Measurements from ENCODE around the gene CLCA1. TPM values are rescaled to one million over a fixed set of nuclear protein-coding genes. Genes with fewer than 3 reads are reported as not detected.

Gene CLCA1
- total and polyA plus RNA-seq, 7 donors: 0.83 to 262 (median 192) TPM; not detected in 3

DNA sequence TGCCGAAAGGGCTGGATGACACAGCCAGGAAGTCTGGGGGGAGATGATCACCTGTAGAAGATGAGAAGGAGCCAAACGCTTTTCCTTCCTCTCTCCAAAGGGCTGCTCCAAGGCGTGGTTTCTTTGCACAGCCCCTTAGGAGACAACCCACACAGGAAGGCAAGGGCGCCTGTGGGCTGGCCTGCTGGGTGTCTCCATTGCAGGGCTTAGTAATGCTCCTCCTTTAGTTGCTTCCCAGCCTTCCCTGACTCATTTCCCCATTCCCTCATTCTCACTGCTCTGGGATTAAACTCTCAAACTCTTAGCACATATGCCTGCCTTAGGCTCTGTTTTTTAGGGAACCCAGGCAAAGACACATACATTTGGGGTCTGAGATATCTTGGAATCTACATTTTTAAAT lies 1.7 kb upstream of the CLCA1 start:
- no peaks in the 10 kb centered on the region for H3K27me3 ChIP-seq
- TF ChIP-seq POLR2A (IDR thresholded peaks at IDR 0.05) (no peak), EP300 (IDR thresholded peaks at IDR 0.05) (no peak), POLR2AphosphoS5 (IDR thresholded peaks at IDR 0.05) (no peak)
- TF ChIP-seq, protein P1, sequence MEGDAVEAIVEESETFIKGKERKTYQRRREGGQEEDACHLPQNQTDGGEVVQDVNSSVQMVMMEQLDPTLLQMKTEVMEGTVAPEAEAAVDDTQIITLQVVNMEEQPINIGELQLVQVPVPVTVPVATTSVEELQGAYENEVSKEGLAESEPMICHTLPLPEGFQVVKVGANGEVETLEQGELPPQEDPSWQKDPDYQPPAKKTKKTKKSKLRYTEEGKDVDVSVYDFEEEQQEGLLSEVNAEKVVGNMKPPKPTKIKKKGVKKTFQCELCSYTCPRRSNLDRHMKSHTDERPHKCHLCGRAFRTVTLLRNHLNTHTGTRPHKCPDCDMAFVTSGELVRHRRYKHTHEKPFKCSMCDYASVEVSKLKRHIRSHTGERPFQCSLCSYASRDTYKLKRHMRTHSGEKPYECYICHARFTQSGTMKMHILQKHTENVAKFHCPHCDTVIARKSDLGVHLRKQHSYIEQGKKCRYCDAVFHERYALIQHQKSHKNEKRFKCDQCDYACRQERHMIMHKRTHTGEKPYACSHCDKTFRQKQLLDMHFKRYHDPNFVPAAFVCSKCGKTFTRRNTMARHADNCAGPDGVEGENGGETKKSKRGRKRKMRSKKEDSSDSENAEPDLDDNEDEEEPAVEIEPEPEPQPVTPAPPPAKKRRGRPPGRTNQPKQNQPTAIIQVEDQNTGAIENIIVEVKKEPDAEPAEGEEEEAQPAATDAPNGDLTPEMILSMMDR (IDR thresholded peaks at IDR 0.05): no peak
- intact Hi-C loops (cut with DNase I): no loop called here
- H3K9me3 ChIP-seq: no peaks in the 10 kb centered on the region
- no peaks in the 10 kb centered on the region for H3K4me1 ChIP-seq
- DNase-seq: no peak
- H3K4me3 ChIP-seq: no peak overlapping the region
- H3K36me3 ChIP-seq: no peaks in the 10 kb centered on the region
- no peak overlapping the region for H3K27ac ChIP-seq
- 61 to 68% methylated on average over 4 of the region's 4 CpGs for WGBS, 2 donors

DNA sequence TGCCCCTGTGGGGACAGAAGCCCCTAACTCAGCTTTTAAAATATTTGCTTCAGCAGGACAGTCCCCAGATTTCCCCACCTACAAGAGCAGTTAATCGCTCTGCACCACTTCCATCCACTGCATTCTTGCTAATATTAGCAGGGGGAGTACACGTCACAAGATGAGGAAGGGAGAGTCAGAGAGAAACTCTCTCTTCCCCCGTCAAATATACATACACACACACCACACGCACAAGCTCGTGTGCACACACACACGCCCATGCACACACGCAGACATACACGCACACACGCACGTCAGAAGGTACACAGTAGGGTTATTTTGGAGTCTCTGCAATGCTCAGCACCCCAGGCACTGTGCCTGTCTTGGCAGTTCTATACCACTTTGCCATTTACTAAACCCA lies 2.1 kb downstream of the CLCA1 start:
- intact Hi-C loops (cut with DNase I): loop anchor here (10.0 kb wide), 1 partner anchor 234 kb away; the partner anchor contains the start of gene SH3GLB1
- no peak overlapping the region for H3K27ac ChIP-seq

DNA sequence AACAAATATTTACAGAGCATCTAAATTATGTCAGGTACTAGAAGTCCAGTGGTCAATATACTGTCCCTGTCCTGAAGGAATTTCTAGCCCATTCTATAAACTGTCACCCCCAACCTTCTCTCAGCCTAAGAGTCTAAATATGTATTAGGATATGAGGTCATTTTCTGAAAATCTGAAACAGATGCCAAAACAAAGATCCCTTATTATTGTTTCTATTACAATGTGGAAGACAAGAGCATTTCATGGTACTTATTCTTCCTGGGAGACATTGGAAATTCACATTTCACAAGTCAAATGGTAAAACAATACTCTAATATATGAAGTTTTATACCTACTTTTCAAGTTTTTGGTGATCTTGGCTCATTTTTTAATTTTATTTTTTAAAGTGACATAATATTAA lies 2.6 kb downstream of the CLCA1 start:
- Histone ChIP-seq H3K4me1 (no peaks in the 10 kb centered on the region), H3K27ac (no peak overlapping the region)

More for the DNA sequence above, 2.1 kb downstream of the CLCA1 start:
- 85 to 88% methylated on average over 10 of the region's 10 CpGs for WGBS, 2 donors
- DNase-seq: no peak
- Histone ChIP-seq H3K27me3 (no peaks in the 10 kb centered on the region), H3K4me1 (no peaks in the 10 kb centered on the region), H3K9me3 (no peaks in the 10 kb centered on the region), H3K36me3 (no peaks in the 10 kb centered on the region), H3K4me3 (no peak overlapping the region)
- TF ChIP-seq, protein P1 (IDR thresholded peaks at IDR 0.05): no peak
- TF ChIP-seq POLR2AphosphoS5 (IDR thresholded peaks at IDR 0.05) (no peak), EP300 (IDR thresholded peaks at IDR 0.05) (no peak), POLR2A (IDR thresholded peaks at IDR 0.05) (no peak)

DNA sequence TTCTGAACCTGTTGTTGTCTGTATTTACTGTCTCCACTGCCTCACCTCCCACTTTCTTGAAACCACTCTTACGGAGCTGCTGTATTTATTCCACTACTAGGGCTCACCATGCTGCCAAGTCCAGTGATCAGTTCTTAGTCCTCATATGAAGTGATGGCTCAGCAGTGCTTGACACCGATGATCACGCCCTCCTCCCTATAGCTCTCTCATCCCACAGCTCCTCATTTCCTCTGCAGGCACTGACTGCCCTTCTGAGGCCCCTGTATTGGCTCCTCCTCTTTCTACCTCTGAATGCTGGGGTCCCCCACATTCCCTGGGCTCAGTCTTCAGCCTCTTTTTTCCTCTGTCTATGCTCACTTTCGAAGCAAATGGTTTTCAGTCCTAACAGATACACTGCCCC lies 3.4 kb downstream of the CLCA1 start:
- Histone ChIP-seq H3K4me1 (peaks cover 0 to 6% (median 2%) of the 10 kb centered on the region in 4 donors), H3K27me3 (no peaks in the 10 kb centered on the region), H3K4me3 (no peak overlapping the region), H3K27ac (no peak overlapping the region), H3K36me3 (no peaks in the 10 kb centered on the region), H3K9me3 (no peaks in the 10 kb centered on the region)
- intact Hi-C loops (cut with DNase I): loop anchor here (10.0 kb wide), 1 partner anchor 233 kb away; the partner anchor contains the start of gene SH3GLB1
- DNase-seq: no peak
- TF ChIP-seq POLR2AphosphoS5 (IDR thresholded peaks at IDR 0.05): no peak
- TF ChIP-seq, protein P1 (IDR thresholded peaks at IDR 0.05): no peak
- no peak for TF ChIP-seq EP300 (IDR thresholded peaks at IDR 0.05)
- no peak for TF ChIP-seq POLR2A (IDR thresholded peaks at IDR 0.05)
- WGBS, 2 donors: 73% methylated on average over 4 of the region's 4 CpGs

More for the DNA sequence above, 2.6 kb downstream of the CLCA1 start:
- TF ChIP-seq POLR2AphosphoS5 (IDR thresholded peaks at IDR 0.05) (no peak), EP300 (IDR thresholded peaks at IDR 0.05) (no peak), POLR2A (IDR thresholded peaks at IDR 0.05) (no peak)
- TF ChIP-seq, protein P1 (IDR thresholded peaks at IDR 0.05): no peak
- intact Hi-C loops (cut with DNase I): loop anchor here (10.0 kb wide), 1 partner anchor 234 kb away; the partner anchor contains the start of gene SH3GLB1
- Histone ChIP-seq H3K36me3 (no peaks in the 10 kb centered on the region), H3K4me3 (no peak overlapping the region), H3K9me3 (no peaks in the 10 kb centered on the region), H3K27me3 (no peaks in the 10 kb centered on the region)
- no peak for DNase-seq

DNA sequence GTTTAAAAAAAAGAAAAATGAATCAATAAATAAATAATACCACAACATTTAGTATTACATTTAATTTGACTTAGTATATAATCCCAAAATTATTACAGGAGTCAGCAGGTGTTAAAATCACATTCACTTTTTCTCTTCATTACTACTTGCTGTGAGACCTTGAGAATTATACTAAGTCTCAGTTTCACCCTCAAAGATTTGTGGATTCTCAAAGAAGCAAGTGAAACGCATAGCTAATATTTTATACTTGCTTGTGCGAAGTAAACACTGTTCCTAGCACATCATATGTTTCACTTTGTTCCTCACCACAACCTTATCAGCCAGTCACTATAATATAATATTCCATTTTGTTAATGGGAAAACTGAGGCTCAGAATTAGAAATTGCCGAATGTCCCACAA lies 4.0 kb downstream of the CLCA1 start:
- no peak for DNase-seq
- Histone ChIP-seq H3K36me3 (no peaks in the 10 kb centered on the region), H3K9me3 (no peaks in the 10 kb centered on the region), H3K4me3 (no peak overlapping the region), H3K27ac (no peak overlapping the region), H3K4me1 (peaks cover 0 to 12% (median 5%) of the 10 kb centered on the region in 4 donors), H3K27me3 (no peaks in the 10 kb centered on the region)
- intact Hi-C loops (cut with DNase I): loop anchor here (10.0 kb wide), 1 partner anchor 232 kb away; the partner anchor contains the start of gene SH3GLB1
- TF ChIP-seq, protein P1 (IDR thresholded peaks at IDR 0.05): no peak
- TF ChIP-seq POLR2AphosphoS5 (IDR thresholded peaks at IDR 0.05) (no peak), POLR2A (IDR thresholded peaks at IDR 0.05) (no peak), EP300 (IDR thresholded peaks at IDR 0.05) (no peak)
- 83 to 90% methylated on average over 3 of the region's 3 CpGs for WGBS, 2 donors

Data from sigmoid colon (tissue), 7 donors.